ENCODE results near the gene CRYBG1.

- TF ChIP-seq CTCF (IDR thresholded peaks at IDR 0.05) = no peak
- no peak for TF ChIP-seq EZH2 (IDR thresholded peaks at IDR 0.05; ENCODE audit: borderline replicate concordance, insufficient read depth, low read depth, low read length, poor library complexity, severe bottlenecking)
Observed at GRCh38 chr6:106468935-106469334, 108.4 kb downstream of the CRYBG1 start.

Data from B cell (primary cell).